Liver (tissue), 9 donors: ENCODE data around the gene BRIP1. TPM values are rescaled to one million over a fixed set of nuclear protein-coding genes. Genes with fewer than 3 reads are reported as not detected.

Source experiments
- DNase-seq: peaks from one replicate; pipeline ENCODE4 v3.0.0-alpha.2; 2017; ENCODE audit warnings: low spot score
- H3K27ac ChIP-seq, 2 donors: one replicate each; pipeline ENCODE4 v1.7.0; 2013; ENCODE audit warnings: inconsistent platforms in 2 of 2, low read length in 2 of 2, control low read depth in 1 of 2, low read depth in 1 of 2, mild to moderate bottlenecking in 1 of 2
- H3K27me3 ChIP-seq, 4 donors: one replicate each; pipeline versions ENCODE4 v1.6.1 to v1.7.0; 2013; ENCODE audit warnings: low read length in 3 of 4, inconsistent platforms in 1 of 4, mild to moderate bottlenecking in 1 of 4, moderate library complexity in 1 of 4; ENCODE audit not compliant: control insufficient read depth in 4 of 4, insufficient read depth in 4 of 4
- H3K36me3 ChIP-seq, 4 donors: one replicate each; pipeline versions ENCODE4 v1.6.1 to v1.7.0; 2013; ENCODE audit warnings: low read length in 3 of 4, mild to moderate bottlenecking in 3 of 4, low read depth in 1 of 4, moderate library complexity in 1 of 4; ENCODE audit not compliant: control insufficient read depth in 4 of 4, insufficient read depth in 3 of 4
- H3K4me1 ChIP-seq, 4 donors: one replicate each; pipeline versions ENCODE4 v1.6.1 to v1.7.0; 2013; ENCODE audit warnings: low read length in 3 of 4, mild to moderate bottlenecking in 3 of 4, moderate library complexity in 1 of 4; ENCODE audit not compliant: control insufficient read depth in 4 of 4, insufficient read depth in 4 of 4
- H3K4me3 ChIP-seq, 3 donors: one replicate each; pipeline versions ENCODE4 v1.6.1 to v1.7.0; 2013; ENCODE audit warnings: low read length in 3 of 3, control low read depth in 1 of 3, low read depth in 1 of 3, mild to moderate bottlenecking in 1 of 3
- H3K9ac ChIP-seq, 2 donors: one replicate each; pipeline ENCODE4 v1.7.0; 2013; ENCODE audit warnings: low read length in 2 of 2, mild to moderate bottlenecking in 2 of 2, moderate library complexity in 2 of 2, control low read depth in 1 of 2, low read depth in 1 of 2
- H3K9me3 ChIP-seq, 4 donors: one replicate each; pipeline versions ENCODE4 v1.6.1 to v1.7.0; 2013; ENCODE audit warnings: low read length in 3 of 4; ENCODE audit not compliant: control insufficient read depth in 4 of 4
- EGR1 ChIP-seq, 2 donors: IDR thresholded peaks; 2 replicates each; pipeline ENCODE4 v1.6.1; 2016 to 2018; ENCODE audit warnings: antibody characterized with exemption in 2 of 2, low read depth in 2 of 2
- FOXA1 ChIP-seq: IDR thresholded peaks from 2 replicates; pipeline ENCODE4 v1.6.1; 2016; ENCODE audit warnings: antibody characterized with exemption
- FOXA2 ChIP-seq: IDR thresholded peaks from 2 replicates; pipeline ENCODE4 v1.6.1; 2016; ENCODE audit warnings: antibody characterized with exemption
- GABPA ChIP-seq, 2 donors: IDR thresholded peaks in 1 of 2; conservative IDR thresholded peaks in 1 of 2; 2 replicates each; pipeline ENCODE4 v1.6.1; 2016; ENCODE audit warnings: antibody characterized with exemption in 2 of 2, mild to moderate bottlenecking in 1 of 2, moderate library complexity in 1 of 2
- HNF4A ChIP-seq, 2 donors: conservative IDR thresholded peaks; 2 replicates each; pipeline ENCODE4 v1.6.1; 2016; ENCODE audit warnings: antibody characterized with exemption in 2 of 2, mild to moderate bottlenecking in 2 of 2
- HNF4G ChIP-seq: IDR thresholded peaks from 2 replicates; pipeline ENCODE4 v1.6.1; 2016; ENCODE audit warnings: antibody characterized with exemption
- NR2F2 ChIP-seq: IDR thresholded peaks from 2 replicates; pipeline ENCODE4 v1.6.1; 2016; ENCODE audit warnings: antibody characterized with exemption
- RAD21 ChIP-seq, 2 donors: IDR thresholded peaks; 2 replicates each; pipeline ENCODE4 v1.6.1; 2016; ENCODE audit warnings: antibody characterized with exemption in 2 of 2, mild to moderate bottlenecking in 2 of 2
- RXRA ChIP-seq, 2 donors: IDR thresholded peaks; 2 replicates each; pipeline ENCODE4 v1.6.1; 2017 to 2018; ENCODE audit warnings: antibody characterized with exemption in 2 of 2, mild to moderate bottlenecking in 1 of 2
- TAF1 ChIP-seq: conservative IDR thresholded peaks from 2 replicates; pipeline ENCODE4 v1.6.1; 2016; ENCODE audit warnings: antibody characterized with exemption, mild to moderate bottlenecking
- YY1 ChIP-seq: IDR thresholded peaks from 2 replicates; pipeline ENCODE4 v1.6.1; 2016; ENCODE audit warnings: antibody characterized with exemption, mild to moderate bottlenecking
- WGBS: extraction: QIAGEN DNeasy Blood & Tissue Kit; methylation state at CpG from one replicate; pipeline ENCODE4 v1.1.7; 2013; 5-methylcytosine and 5-hydroxymethylcytosine counted together
- polyA plus RNA-seq, 2 donors: library from polyadenylated mRNA; stranded (reverse) in 1 of 2; unstranded in 1 of 2; fragments of 200-250 nt in 1 of 2; fragments of >200 nt in 1 of 2; fragmentation: Nextera tagmentation in 1 of 2; extraction: Ambion mirVana in 1 of 2; gene quantifications; one replicate each; pipeline versions ENCODE4 v1.2.1 to v1.2.3, GENCODE V29; 2013 to 2015
- total RNA-seq, 2 donors: library from RNA; depleted of rRNA; stranded (reverse); fragments of >200 nt; gene quantifications; one replicate each; pipeline ENCODE4 v1.2.3, GENCODE V29; 2014
- TF ChIP-seq, protein P1 (sequence below): IDR thresholded peaks from 2 replicates; pipeline ENCODE4 v1.6.1; 2016; ENCODE audit warnings: antibody characterized with exemption, mild to moderate bottlenecking
- TF ChIP-seq, protein P2 (sequence below): IDR thresholded peaks from 2 replicates; pipeline ENCODE4 v1.6.1; 2016; ENCODE audit warnings: antibody characterized with exemption
- TF ChIP-seq, protein P3 (sequence below): IDR thresholded peaks from 2 replicates; pipeline ENCODE4 v1.6.1; 2016; ENCODE audit warnings: antibody characterized with exemption
- TF ChIP-seq, protein P4 (sequence below): IDR thresholded peaks from 2 replicates; pipeline ENCODE4 v1.6.1; 2016; ENCODE audit warnings: antibody characterized with exemption
- donor health status: healthy.
- donor health status: healthy.
- donor health status: healthy.
- donor health status: healthy.
- donor health status: healthy.

The BRIP1 gene
- total and polyA plus RNA-seq, 4 donors: 0.24 to 10.3 (median 0.90) TPM

DNA sequence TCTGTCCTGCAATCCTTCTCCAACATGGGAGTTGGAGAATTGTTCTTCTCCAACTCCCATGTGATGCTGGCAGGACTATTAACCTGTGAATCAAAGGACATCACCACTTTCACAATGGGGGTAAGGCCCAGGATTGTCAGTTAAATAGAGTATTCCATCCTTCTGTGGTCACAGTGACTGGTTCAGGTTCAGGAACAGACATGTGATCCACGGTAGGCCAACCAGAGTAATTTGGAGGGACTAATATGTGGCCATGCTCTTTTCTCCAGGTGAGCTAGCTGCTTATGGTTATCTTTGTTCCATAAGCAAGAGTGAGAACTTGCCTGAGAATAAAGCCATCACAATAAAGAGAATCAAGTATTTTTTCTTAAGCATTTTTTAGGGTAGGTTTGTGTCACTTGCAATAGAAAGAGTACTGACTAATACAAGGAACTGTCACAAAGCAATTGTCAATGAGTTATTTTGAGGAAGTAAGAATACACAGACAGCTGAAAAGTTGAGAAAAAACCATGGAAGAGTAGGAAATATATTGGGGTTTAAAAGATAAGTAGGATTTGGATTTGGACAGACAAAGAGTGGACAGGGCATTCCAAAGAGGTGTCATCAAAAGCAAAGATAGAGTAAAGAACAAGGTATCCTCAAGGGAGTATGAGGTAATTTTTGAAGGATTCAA lies 63.4 kb downstream of the BRIP1 start (continued):
- TF ChIP-seq, protein P1, sequence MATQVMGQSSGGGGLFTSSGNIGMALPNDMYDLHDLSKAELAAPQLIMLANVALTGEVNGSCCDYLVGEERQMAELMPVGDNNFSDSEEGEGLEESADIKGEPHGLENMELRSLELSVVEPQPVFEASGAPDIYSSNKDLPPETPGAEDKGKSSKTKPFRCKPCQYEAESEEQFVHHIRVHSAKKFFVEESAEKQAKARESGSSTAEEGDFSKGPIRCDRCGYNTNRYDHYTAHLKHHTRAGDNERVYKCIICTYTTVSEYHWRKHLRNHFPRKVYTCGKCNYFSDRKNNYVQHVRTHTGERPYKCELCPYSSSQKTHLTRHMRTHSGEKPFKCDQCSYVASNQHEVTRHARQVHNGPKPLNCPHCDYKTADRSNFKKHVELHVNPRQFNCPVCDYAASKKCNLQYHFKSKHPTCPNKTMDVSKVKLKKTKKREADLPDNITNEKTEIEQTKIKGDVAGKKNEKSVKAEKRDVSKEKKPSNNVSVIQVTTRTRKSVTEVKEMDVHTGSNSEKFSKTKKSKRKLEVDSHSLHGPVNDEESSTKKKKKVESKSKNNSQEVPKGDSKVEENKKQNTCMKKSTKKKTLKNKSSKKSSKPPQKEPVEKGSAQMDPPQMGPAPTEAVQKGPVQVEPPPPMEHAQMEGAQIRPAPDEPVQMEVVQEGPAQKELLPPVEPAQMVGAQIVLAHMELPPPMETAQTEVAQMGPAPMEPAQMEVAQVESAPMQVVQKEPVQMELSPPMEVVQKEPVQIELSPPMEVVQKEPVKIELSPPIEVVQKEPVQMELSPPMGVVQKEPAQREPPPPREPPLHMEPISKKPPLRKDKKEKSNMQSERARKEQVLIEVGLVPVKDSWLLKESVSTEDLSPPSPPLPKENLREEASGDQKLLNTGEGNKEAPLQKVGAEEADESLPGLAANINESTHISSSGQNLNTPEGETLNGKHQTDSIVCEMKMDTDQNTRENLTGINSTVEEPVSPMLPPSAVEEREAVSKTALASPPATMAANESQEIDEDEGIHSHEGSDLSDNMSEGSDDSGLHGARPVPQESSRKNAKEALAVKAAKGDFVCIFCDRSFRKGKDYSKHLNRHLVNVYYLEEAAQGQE: no peak
- TF ChIP-seq TAF1 (no peak), RXRA (IDR thresholded peaks at IDR 0.05) (no peak), EGR1 (IDR thresholded peaks at IDR 0.05; ENCODE audit: low read depth in 2 of 2) (no peak), FOXA2 (no peak), NR2F2 (no peak), GABPA (IDR thresholded peaks at IDR 0.05 in 1 of 2, conservative IDR thresholded peaks at IDR 0.05 in 1 of 2) (no peak), HNF4G (no peak)
- TF ChIP-seq, protein P2, sequence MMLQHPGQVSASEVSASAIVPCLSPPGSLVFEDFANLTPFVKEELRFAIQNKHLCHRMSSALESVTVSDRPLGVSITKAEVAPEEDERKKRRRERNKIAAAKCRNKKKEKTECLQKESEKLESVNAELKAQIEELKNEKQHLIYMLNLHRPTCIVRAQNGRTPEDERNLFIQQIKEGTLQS: no peak

DNA sequence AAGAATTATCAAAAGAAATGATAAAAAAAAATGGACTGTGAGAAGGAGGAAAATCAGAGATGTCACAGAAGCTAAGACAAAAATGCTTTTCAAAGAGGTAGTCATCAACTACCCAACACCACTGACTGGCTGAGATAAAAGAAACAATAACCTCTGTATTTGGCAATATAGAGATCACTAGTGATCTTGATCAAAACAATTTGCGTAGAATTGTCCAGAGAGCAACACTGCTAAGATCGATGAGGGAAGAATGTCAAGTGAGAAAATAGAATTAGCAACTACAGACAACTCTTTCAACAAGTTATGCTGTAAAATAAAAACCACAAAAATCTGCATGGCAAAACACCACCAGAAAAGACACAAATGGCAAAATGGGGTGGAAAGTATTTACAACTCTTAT lies 66.0 kb downstream of the BRIP1 start:
- Histone ChIP-seq H3K27me3 (no peaks in the 10 kb centered on the region), H3K4me1 (no peaks in the 10 kb centered on the region), H3K9me3 (no peaks in the 10 kb centered on the region), H3K36me3 (peaks cover 0 to 2% (median 0%) of the 10 kb centered on the region in 4 donors), H3K27ac (no peak overlapping the region), H3K4me3 (no peak overlapping the region), H3K9ac (no peak overlapping the region)
- TF ChIP-seq EGR1 (IDR thresholded peaks at IDR 0.05; ENCODE audit: low read depth in 2 of 2): no peak
- TF ChIP-seq, protein P3, sequence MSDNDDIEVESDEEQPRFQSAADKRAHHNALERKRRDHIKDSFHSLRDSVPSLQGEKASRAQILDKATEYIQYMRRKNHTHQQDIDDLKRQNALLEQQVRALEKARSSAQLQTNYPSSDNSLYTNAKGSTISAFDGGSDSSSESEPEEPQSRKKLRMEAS: no peak
- TF ChIP-seq GABPA (IDR thresholded peaks at IDR 0.05 in 1 of 2, conservative IDR thresholded peaks at IDR 0.05 in 1 of 2): no peak
- no peak for DNase-seq
- 97% methylated on average over 2 of the region's 2 CpGs for WGBS

DNA sequence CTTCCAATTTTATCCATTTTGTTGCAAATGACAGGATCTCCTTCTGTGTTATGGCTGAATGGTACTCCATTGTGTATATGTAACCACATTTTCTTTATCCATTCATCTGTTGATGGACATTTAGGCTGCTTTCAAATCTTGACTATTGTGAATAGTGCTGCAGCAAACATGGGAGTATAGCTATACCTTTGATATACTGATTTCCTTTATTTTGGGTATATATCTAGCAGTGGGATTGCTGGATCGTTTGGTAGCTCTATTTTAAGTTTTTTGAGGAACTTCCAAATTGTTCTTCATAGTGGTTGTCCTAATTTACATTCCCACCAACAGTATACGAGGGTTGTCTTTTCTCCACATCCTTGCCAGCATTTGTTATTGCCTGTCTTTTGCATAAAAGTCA lies 67.8 kb downstream of the BRIP1 start:
- WGBS: 92% methylated on average over 2 of the region's 2 CpGs
- Histone ChIP-seq H3K9ac (no peak overlapping the region), H3K27ac (no peak overlapping the region), H3K27me3 (no peaks in the 10 kb centered on the region), H3K4me3 (no peak overlapping the region), H3K36me3 (peaks cover 0 to 2% (median 0%) of the 10 kb centered on the region in 4 donors), H3K4me1 (no peaks in the 10 kb centered on the region), H3K9me3 (no peaks in the 10 kb centered on the region)
- DNase-seq: no peak
- TF ChIP-seq GABPA (IDR thresholded peaks at IDR 0.05 in 1 of 2, conservative IDR thresholded peaks at IDR 0.05 in 1 of 2) (no peak), RXRA (IDR thresholded peaks at IDR 0.05) (no peak), HNF4G (no peak), TAF1 (no peak), YY1 (no peak), RAD21 (IDR thresholded peaks at IDR 0.05) (no peak), FOXA1 (no peak), FOXA2 (no peak), HNF4A (conservative IDR thresholded peaks at IDR 0.05) (no peak)
- TF ChIP-seq, protein P1: no peak
- TF ChIP-seq, protein P4, sequence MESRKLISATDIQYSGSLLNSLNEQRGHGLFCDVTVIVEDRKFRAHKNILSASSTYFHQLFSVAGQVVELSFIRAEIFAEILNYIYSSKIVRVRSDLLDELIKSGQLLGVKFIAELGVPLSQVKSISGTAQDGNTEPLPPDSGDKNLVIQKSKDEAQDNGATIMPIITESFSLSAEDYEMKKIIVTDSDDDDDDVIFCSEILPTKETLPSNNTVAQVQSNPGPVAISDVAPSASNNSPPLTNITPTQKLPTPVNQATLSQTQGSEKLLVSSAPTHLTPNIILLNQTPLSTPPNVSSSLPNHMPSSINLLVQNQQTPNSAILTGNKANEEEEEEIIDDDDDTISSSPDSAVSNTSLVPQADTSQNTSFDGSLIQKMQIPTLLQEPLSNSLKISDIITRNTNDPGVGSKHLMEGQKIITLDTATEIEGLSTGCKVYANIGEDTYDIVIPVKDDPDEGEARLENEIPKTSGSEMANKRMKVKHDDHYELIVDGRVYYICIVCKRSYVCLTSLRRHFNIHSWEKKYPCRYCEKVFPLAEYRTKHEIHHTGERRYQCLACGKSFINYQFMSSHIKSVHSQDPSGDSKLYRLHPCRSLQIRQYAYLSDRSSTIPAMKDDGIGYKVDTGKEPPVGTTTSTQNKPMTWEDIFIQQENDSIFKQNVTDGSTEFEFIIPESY: no peak
- TF ChIP-seq, protein P3: no peak
